Endothelial cell of umbilical vein (primary cell): ENCODE results near the gene GARIN5B.

Source experiments
- EZH2 ChIP-seq: IDR thresholded peaks from 2 replicates; pipeline ENCODE4 v1.6.1; 2012; ENCODE audit warnings: borderline replicate concordance, low read depth, mild to moderate bottlenecking, moderate library complexity, low read length, inconsistent platforms; ENCODE audit not compliant: severe bottlenecking
- FOS ChIP-seq: IDR thresholded peaks from 2 replicates; pipeline ENCODE4 v1.6.1; 2011; ENCODE audit warnings: mild to moderate bottlenecking, low read length, moderate library complexity, borderline replicate concordance; ENCODE audit not compliant: insufficient read depth
- MAX ChIP-seq: IDR thresholded peaks from 2 replicates; pipeline ENCODE4 v1.6.1; 2011; ENCODE audit not compliant: insufficient read depth, insufficient read length
- MYC ChIP-seq: IDR thresholded peaks from one replicate; pipeline ENCODE4 v1.6.1; 2011; ENCODE audit warnings: mild to moderate bottlenecking, low read depth, low read length
- POLR2A ChIP-seq: IDR thresholded peaks from 2 replicates; pipeline ENCODE4 v1.6.1; 2012; ENCODE audit warnings: low read depth, mild to moderate bottlenecking, control low read depth, low read length
- POLR2AphosphoS5 ChIP-seq: IDR thresholded peaks from 2 replicates; pipeline ENCODE4 v1.6.1; 2012; ENCODE audit warnings: low read depth, mild to moderate bottlenecking, control low read depth, low read length, moderate library complexity; ENCODE audit not compliant: insufficient read depth

GRCh38 chr19:55304980-55305379, 58.1 kb downstream of the GARIN5B start:
- no peak for TF ChIP-seq POLR2AphosphoS5
- no peak for TF ChIP-seq MAX
- TF ChIP-seq FOS = no peak
- no peak for TF ChIP-seq EZH2
- no peak for TF ChIP-seq POLR2A
- TF ChIP-seq MYC = no peak
